Measurements from ENCODE around the gene RUFY4.

Gene RUFY4

DNA sequence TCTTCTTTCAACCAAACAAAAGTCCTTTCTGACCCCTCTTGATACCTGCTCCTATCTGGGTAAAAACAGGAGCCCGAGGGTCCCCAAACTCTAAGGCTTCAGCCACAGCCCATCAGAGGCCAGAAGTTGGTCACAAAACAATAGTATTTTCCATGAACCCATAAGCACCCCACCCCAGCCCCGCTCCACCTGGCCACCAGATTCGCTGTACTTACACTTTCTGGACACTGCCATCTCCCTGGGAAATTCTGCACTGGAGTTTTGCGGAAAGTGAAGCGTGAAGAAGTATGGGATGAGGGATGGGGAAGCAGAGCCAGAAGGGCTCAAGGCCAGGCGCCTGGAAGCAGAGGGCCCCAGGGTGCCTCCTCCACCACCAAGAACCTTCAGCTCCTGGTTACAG is 5.2 kb upstream of the RUFY4 start:
- no peak for DNase-seq (ENCODE audit: low spot score)

DNA sequence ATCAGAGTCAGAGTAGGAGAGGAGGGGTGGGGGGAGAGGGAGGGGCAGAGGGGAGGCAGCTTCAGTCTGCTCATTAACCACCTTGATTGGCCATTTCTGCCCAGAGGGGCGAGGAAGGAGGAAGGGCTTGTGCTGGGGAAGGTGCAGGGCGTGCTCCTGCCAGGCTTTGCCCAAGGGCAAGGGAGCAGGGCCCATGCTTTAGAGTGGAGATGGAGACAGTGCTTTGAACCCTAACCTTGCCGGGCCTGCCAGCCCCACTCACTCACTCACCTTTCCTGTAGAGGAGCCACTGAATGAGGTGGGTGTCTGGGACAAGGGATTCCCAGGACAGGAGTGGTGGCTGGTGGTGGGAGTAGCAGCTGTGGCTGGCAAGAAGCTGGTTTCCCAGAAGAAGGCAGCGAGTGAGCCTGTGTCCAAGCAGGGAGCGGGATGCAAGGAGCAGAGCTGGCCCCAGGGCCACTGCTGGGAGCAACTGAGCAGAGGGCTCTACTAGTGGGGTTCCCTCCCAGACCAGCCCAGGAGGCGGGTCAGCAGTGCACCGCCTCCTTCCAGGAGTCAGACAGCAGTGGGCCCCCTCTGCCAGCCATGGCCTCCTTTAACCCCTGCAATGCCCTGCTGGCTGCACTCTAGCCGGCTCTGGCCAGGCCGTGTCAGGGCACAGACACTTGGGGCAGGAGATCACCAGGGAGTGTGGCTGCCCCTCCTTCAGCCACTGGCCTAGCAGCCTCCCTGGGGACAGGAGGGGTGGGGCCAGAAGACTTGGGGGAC is 3.6 kb upstream of the RUFY4 start:
- DNase-seq (ENCODE audit: low spot score): no peak

- no peak for DNase-seq (ENCODE audit: low spot score)
These were observed 2.0 kb upstream of the RUFY4 start for GRCh38 chr2:218066926-218067515.

GRCh38 chr2:218067523-218067922 is 1.5 kb upstream of the RUFY4 start:
- no peak for DNase-seq (ENCODE audit: low spot score)

DNA sequence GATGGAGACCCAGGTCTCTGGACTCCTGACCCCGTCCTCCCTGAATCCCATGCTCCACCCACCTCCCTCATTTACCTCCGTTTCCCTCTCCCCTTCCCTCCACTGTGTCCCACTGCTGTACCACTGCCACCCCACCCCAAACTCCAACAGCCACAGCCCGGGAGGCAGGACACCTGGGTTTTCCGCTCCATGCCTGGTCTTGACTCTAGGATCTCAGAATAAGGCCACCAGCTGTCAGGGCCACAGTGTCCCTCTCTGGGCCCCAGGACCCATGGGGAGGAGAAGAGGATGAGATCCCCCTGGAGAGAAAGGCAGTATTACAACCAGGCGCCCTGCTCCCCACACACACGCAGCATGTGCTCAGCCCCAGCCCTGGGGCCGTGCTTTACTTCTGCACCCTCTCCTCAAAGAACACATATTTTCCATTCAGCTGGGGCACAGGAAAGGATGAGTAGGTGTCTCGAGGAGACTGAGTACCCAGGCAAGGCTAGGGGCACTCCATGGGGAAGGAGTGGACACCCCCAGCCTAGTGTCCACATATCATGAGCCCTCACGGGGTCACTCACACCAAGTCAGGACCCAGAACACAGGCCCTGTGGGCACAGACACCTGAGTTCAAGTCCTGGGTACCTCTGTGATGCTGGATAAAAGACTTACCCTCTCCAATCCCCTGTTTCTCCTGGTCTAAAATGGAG is 700 bp downstream of the RUFY4 start:
- DNase-seq (ENCODE audit: low spot score): no peak

DNA sequence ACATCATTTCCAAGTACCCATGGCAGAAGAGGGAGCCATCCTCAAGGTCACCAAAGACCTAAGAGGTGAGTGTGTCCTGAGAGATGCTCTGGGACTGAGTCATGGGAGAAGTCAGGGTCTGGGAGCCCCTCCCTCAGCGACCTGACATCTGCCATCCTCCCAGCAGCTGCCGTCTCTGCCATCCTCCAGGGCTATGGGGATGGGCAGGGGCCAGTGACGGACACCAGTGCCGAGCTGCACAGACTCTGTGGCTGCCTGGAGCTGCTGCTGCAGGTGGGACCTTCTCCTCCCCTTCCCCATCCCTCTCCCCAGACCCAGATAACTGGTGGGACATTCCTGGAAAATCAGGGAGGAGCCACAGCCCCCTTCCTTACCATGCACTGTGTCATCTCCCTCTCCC is 1.5 kb downstream of the RUFY4 start:
- DNase-seq (ENCODE audit: low spot score): no peak

- no peak for DNase-seq (ENCODE audit: low spot score)
These were observed 2.3 kb downstream of the RUFY4 start for GRCh38 chr2:218071218-218071937.

GRCh38 chr2:218072002-218072401 is 2.9 kb downstream of the RUFY4 start:
- no peak for DNase-seq (ENCODE audit: low spot score)

- DNase-seq (ENCODE audit: low spot score): no peak
These were observed 3.5 kb downstream of the RUFY4 start for GRCh38 chr2:218072478-218073024.

DNA sequence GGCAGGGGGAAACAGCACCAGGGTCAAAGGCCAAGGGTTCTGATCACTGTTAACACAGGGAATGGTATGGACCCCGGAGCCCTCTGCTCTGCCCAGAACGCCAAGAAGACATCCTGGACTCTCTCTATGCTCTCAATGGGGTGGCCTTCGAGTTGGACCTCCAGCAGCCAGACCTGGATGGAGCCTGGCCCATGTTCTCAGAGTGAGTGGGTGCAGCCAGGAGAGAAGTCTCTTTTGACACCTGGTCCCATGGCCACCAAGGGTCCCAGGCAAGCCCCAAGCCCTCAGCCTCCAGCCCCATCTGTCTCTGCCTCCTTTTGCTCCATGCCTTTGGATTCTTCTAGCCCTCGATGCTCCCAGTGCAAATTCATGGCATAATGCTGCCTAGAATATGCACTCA is 4.1 kb downstream of the RUFY4 start:
- no peak for DNase-seq (ENCODE audit: low spot score)

DNA sequence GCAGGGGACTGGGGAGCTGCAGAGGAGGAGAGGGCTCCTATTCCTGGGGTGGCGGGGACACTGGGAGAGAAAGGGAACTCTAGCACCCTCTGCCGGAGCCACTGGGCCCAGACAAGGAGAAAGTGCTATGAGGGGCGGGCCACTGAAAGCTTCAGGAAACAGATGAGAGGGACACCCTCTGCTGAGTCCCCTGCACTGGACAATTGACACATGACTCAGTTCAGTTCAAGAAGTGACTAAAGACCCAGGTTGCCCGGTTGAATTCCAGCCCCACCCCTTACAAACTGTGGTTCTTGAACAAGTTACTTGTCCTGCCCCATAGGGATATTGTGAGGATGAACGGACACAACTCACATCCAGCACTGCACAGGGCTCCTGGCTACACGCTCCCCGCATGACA is 5.0 kb downstream of the RUFY4 start:
- DNase-seq (ENCODE audit: low spot score): no peak

DNA sequence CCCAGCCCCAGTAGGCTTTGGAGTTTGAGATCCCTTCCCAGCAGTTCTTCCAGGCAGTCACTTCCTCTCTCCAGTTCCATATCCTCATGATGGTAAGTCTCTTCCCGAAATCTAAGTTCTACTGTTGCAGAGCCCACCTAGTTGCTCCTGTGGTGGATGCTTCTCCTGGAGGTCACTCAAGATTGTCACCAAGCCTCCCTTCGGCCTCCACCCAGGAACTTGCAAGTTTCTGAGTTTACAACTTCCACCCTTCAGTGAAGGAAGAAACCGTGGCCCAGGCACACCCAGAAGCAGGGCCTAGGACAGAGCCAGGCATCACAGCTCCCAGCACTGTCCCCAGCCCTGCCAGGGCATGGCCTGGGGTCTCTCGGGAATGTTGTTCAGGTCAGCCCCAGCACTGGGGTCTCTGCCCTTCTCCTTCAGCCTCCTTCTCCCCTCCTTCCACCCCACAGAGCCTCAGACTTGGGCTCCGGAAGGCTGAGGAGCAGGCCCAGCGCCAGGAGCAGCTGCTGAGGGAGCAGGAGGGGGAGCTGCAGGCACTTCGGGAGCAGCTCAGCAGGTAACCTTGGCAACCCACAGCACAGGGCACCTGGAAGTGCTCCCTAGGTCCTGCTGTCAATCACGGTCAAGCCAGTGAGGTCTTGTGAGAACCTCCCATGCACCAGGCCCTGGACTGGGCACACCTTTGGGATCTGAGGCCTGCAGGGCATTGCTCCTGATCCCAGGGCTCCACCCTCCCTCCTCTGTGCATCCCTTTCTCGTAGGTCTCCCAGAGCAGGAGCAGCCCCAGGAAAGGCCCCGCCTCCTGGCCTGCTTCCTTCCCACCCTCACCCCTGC is 7.1 kb downstream of the RUFY4 start:
- DNase-seq (ENCODE audit: low spot score): no peak

DNA sequence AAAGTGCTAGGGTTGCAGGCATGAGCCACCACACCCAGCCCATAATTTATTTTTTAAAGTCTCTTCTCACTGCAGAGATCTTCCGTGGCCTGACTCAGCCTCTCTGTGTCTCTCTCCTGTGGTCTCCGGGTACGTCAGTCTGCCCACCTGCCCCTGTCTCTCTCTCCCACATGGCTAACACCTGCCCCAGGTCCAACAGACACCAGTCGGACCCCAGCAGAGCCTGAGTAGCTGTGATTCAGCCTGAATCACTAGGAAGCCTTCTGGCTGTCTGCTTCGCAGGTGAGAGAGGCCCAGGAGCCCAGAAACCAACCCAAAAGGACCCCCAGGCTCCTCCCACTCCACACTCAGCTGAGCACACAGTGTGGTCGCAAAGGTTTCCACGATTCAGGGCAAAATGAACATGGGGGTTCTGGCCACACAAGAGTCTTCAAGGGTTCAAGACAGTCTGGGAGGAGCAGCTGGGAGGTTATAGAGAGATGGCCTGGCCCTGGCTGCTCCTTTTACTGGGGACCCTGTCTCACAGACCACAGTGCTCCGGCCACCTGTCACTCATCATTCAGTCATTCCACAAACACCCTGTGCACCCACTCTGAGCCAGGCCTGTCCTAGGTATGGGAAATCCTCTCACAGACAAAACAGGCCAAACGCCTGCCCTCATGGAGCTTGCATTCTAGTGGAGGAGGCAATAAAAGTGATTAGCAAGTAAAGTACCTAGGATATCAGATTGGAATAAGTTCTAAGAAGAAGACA is 8.6 kb downstream of the RUFY4 start:
- DNase-seq (ENCODE audit: low spot score): no peak

GRCh38 chr2:218079943-218080913 is 11.2 kb downstream of the RUFY4 start:
- DNase-seq (ENCODE audit: low spot score): no peak

- DNase-seq (ENCODE audit: low spot score): no peak
These were observed 12.0 kb downstream of the RUFY4 start for GRCh38 chr2:218081063-218081462.

DNA sequence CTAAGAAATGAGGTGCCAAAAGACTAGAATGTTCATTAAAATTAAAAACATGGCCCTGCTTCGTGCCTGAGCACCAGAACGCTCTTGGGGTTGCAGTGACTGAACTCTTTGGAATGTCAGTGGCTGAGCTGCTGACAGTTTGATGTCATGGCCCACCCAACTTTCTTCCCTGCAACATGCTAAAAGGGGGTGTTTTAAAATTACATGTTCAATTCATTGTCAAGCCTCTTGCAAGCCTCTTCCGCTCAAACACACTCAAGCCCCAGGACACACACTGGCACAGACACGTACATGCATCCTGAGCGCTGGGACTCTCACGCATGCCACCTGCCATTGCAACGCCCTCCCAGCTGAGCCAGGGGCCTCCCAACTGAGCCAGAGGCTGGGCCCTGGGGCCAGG is 12.6 kb downstream of the RUFY4 start:
- no peak for DNase-seq (ENCODE audit: low spot score)

DNA sequence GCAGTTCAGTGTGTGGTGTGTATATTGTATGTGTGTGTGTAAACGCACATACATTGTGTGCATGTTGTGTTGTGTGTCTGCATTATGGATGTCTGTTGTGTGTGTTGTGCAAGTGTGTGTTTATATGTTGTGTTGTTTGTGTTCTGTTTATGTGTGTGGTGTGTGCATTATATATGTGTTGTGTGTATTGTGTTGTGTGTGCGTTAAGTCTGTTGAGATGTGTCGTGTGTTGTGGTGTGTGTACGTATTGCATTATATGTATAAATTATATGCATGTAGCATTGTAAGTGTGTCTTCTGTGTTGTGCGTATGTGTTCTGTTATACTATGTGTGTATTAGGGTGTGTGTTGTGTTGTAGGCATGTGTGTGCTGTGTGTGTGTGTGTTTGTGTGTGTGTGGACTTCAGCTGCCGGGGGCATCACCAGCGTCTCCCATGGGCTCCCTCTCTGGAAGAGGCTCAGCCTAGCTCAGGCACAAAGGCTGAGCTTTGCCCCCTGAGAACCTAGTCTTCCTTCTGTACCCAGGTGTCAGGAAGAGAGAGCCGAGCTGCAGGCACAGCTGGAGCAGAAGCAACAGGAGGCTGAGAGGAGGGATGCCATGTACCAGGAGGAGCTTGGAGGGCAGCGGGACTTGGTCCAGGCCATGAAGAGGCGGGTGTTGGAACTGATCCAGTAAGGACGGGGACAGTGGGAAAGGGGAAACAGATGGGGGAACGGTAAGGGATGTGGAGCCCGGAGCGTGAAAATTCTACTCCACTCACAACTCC is 13.7 kb downstream of the RUFY4 start:
- DNase-seq (ENCODE audit: low spot score): no peak

DNA sequence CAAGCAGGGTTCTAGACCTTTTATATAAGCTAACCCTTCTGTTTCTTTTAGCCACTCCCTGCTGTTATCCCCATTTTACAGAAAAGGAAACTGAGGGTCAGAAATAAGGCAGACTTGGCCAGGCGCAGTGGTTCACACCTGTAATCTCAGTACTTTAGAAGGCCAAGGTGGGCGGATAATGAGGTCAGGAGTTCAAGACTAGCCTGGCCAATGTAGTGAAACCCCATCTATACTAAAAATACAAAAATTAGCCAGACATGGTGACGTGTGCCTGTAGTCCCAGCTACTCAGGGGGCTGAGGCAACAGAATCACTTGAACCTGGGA is 14.3 kb downstream of the RUFY4 start:
- no peak for DNase-seq (ENCODE audit: low spot score)

- no peak for DNase-seq (ENCODE audit: low spot score)
These were observed 17.4 kb downstream of the RUFY4 start for GRCh38 chr2:218086478-218086877.
